Glutamatergic neuron (in vitro differentiated cells): ENCODE measurements around the gene COMMD6. TPM values are rescaled to one million over a fixed set of nuclear protein-coding genes. Genes with fewer than 3 reads are reported as not detected.
"Not testable (repeated sequence)": the region's sequence is repeated elsewhere in the genome, so short reads cannot be mapped to it uniquely, and the experiment has no call there.

Source experiments
- DNase-seq: peaks from one replicate; pipeline ENCODE4 v3.0.0; 2022
- H3K27ac Mint-ChIP-seq: one replicate; pipeline ENCODE4 v1.8.0; 2020; ENCODE audit warnings: mild to moderate bottlenecking, mixed read lengths, inconsistent platforms; ENCODE audit not compliant: unreplicated experiment
- H3K27me3 Mint-ChIP-seq: one replicate; pipeline ENCODE4 v1.8.0; 2020; ENCODE audit warnings: mild to moderate bottlenecking, moderate library complexity, mixed read lengths, inconsistent platforms; ENCODE audit not compliant: unreplicated experiment
- H3K36me3 Mint-ChIP-seq: one replicate; pipeline ENCODE4 v1.8.0; 2020; ENCODE audit warnings: mild to moderate bottlenecking, mixed read lengths, inconsistent platforms; ENCODE audit not compliant: unreplicated experiment
- H3K4me1 Mint-ChIP-seq: one replicate; pipeline ENCODE4 v1.8.0; 2020; ENCODE audit warnings: mild to moderate bottlenecking, low read depth, mixed read lengths, inconsistent platforms; ENCODE audit not compliant: unreplicated experiment
- H3K4me3 Mint-ChIP-seq: one replicate; pipeline ENCODE4 v1.8.0; 2020; ENCODE audit warnings: mild to moderate bottlenecking, mixed read lengths, inconsistent platforms; ENCODE audit not compliant: unreplicated experiment
- H3K9me3 Mint-ChIP-seq: one replicate; pipeline ENCODE4 v1.8.0; 2020; ENCODE audit warnings: mild to moderate bottlenecking, moderate library complexity, mixed read lengths, inconsistent platforms; ENCODE audit not compliant: unreplicated experiment
- CTCF ChIP-seq: fragments of 200-600 bp; sonication (generic); IDR thresholded peaks from one replicate; pipeline ENCODE4 v1.5.0; 2021; ENCODE audit not compliant: partially characterized antibody, unreplicated experiment
- total RNA-seq: library from RNA; stranded (reverse); fragmentation: NEBNext Ultra II Directional; extraction: Animal tissue kit (Norgen Biotek cat#: 25700); gene quantifications from one replicate; pipeline ENCODE4 v1.2.1, GENCODE V29; 2021; ENCODE audit not compliant: unreplicated experiment

Gene COMMD6
- total RNA-seq, 1 donor from 2014 or later = 109 TPM

- no peaks in the 10 kb centered on the region for H3K36me3 Mint-ChIP-seq
Measured at GRCh38 chr13:75547917-75548316, 10.3 kb upstream of the COMMD6 start.

GRCh38 chr13:75545386-75545785 lies 7.7 kb upstream of the COMMD6 start:
- DNase-seq, H3K9me3 Mint-ChIP-seq, H3K4me3 Mint-ChIP-seq, H3K4me1 Mint-ChIP-seq, H3K36me3 Mint-ChIP-seq, H3K27ac Mint-ChIP-seq, H3K27me3 Mint-ChIP-seq: not testable (repeated sequence)

More at GRCh38 chr13:75547917-75548316, 10.3 kb upstream of the COMMD6 start:
- H3K4me3 Mint-ChIP-seq = no peak overlapping the region
- peaks cover 10% of the 10 kb centered on the region for H3K4me1 Mint-ChIP-seq
- peaks cover 2% of the 10 kb centered on the region for H3K27me3 Mint-ChIP-seq
- no peak overlapping the region for H3K27ac Mint-ChIP-seq
- H3K9me3 Mint-ChIP-seq = peaks cover 5% of the 10 kb centered on the region
- no peak for TF ChIP-seq CTCF
- DNase-seq = no peak

- no peaks in the 10 kb centered on the region for H3K36me3 Mint-ChIP-seq
- no peak for TF ChIP-seq CTCF
- no peaks in the 10 kb centered on the region for H3K27me3 Mint-ChIP-seq
- no peak overlapping the region for H3K4me3 Mint-ChIP-seq
- H3K4me1 Mint-ChIP-seq = peaks cover 6% of the 10 kb centered on the region
- no peak overlapping the region for H3K27ac Mint-ChIP-seq
- H3K9me3 Mint-ChIP-seq = peaks cover 2% of the 10 kb centered on the region
- DNase-seq = no peak
Measured at GRCh38 chr13:75544681-75545330, 7.2 kb upstream of the COMMD6 start.

GRCh38 chr13:75541961-75542360 lies 4.3 kb upstream of the COMMD6 start:
- no peak overlapping the region for H3K27ac Mint-ChIP-seq
- H3K36me3 Mint-ChIP-seq = no peaks in the 10 kb centered on the region
- peaks cover 5% of the 10 kb centered on the region for H3K9me3 Mint-ChIP-seq
- no peaks in the 10 kb centered on the region for H3K4me1 Mint-ChIP-seq
- no peak for DNase-seq
- no peak overlapping the region for H3K4me3 Mint-ChIP-seq
- H3K27me3 Mint-ChIP-seq = no peaks in the 10 kb centered on the region
- TF ChIP-seq CTCF = no peak

- no peak overlapping the region for H3K27ac Mint-ChIP-seq
- peaks cover 5% of the 10 kb centered on the region for H3K9me3 Mint-ChIP-seq
- TF ChIP-seq CTCF = no peak
- H3K4me3 Mint-ChIP-seq = no peak overlapping the region
- no peaks in the 10 kb centered on the region for H3K36me3 Mint-ChIP-seq
- DNase-seq = no peak
- no peaks in the 10 kb centered on the region for H3K27me3 Mint-ChIP-seq
- peaks cover 5% of the 10 kb centered on the region for H3K4me1 Mint-ChIP-seq
Measured at GRCh38 chr13:75541287-75541686, 3.6 kb upstream of the COMMD6 start.
